HL-60 (cell line): ENCODE results near the gene PSMB11.

Source experiments
- DNase-seq, 2 experiments: peaks; one replicate each; pipeline ENCODE4 v3.0.0-alpha.2; 2010 to 2020; ENCODE audit warnings: low read depth in 1 of 2, low spot score in 1 of 2
- H3K27ac ChIP-seq: fragments of 250-450 bp; sonication (Bioruptor Pico); replicated peaks from 2 replicates; pipeline ENCODE4 v1.5.1; 2020; ENCODE audit warnings: mild to moderate bottlenecking, moderate library complexity
- H3K27me3 ChIP-seq: fragments of 250-450 bp; sonication (Bioruptor Pico); 2 replicates; pipeline ENCODE4 v1.5.1; 2021; ENCODE audit warnings: mild to moderate bottlenecking, moderate library complexity; ENCODE audit not compliant: insufficient read depth, poor library complexity, severe bottlenecking
- H3K4me3 ChIP-seq: replicated peaks from 2 replicates; pipeline ENCODE4 v1.5.1; 2011; ENCODE audit warnings: mild to moderate bottlenecking, control low read depth, low read length; ENCODE audit not compliant: insufficient read depth
- CTCF ChIP-seq: IDR thresholded peaks from one replicate; pipeline ENCODE4 v1.5.1; 2011; ENCODE audit warnings: low read length, control low read depth, inconsistent platforms; ENCODE audit not compliant: insufficient read depth
- GABPA ChIP-seq: IDR thresholded peaks from 2 replicates; pipeline ENCODE4 v1.6.1; 2012; ENCODE audit warnings: low read depth
- POLR2AphosphoS5 ChIP-seq: IDR thresholded peaks from 2 replicates; pipeline ENCODE4 v1.6.1; 2012; ENCODE audit warnings: low read depth
- SPI1 ChIP-seq: IDR thresholded peaks from 2 replicates; pipeline ENCODE4 v1.6.1; 2012; ENCODE audit warnings: low read depth, mild to moderate bottlenecking, borderline replicate concordance
- TF ChIP-seq, protein P1 (sequence below): IDR thresholded peaks from 2 replicates; pipeline ENCODE4 v1.6.1; 2012; ENCODE audit warnings: low read depth; ENCODE audit not compliant: insufficient replicate concordance

PSMB11 gene

DNA sequence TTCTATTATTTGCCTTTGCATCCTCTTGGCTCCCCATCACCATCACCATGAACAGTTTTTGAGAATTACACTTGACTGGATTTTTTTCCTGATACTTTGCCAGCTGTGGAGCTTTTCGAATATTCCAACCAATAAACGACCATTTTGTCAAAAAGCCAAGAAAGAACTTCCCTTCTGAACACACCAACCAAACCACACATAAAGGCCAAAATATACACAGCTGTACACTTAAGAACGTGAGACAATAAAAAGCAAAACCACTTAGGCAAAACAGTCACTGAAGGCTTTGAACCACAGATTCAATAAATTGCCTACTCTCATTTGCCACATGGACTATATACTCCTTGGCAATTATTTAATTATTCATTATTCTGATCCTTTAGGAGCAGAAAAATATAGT, 33.2 kb upstream of the PSMB11 start:
- Histone ChIP-seq H3K27me3 (no peaks in the 10 kb centered on the region), H3K4me3 (no peak overlapping the region), H3K27ac (peak overlapping the region; percentile 95)
- DNase-seq, result peak in 1 of 2 experiments; percentile 24
- no peak for TF ChIP-seq CTCF
- TF ChIP-seq, protein P1, sequence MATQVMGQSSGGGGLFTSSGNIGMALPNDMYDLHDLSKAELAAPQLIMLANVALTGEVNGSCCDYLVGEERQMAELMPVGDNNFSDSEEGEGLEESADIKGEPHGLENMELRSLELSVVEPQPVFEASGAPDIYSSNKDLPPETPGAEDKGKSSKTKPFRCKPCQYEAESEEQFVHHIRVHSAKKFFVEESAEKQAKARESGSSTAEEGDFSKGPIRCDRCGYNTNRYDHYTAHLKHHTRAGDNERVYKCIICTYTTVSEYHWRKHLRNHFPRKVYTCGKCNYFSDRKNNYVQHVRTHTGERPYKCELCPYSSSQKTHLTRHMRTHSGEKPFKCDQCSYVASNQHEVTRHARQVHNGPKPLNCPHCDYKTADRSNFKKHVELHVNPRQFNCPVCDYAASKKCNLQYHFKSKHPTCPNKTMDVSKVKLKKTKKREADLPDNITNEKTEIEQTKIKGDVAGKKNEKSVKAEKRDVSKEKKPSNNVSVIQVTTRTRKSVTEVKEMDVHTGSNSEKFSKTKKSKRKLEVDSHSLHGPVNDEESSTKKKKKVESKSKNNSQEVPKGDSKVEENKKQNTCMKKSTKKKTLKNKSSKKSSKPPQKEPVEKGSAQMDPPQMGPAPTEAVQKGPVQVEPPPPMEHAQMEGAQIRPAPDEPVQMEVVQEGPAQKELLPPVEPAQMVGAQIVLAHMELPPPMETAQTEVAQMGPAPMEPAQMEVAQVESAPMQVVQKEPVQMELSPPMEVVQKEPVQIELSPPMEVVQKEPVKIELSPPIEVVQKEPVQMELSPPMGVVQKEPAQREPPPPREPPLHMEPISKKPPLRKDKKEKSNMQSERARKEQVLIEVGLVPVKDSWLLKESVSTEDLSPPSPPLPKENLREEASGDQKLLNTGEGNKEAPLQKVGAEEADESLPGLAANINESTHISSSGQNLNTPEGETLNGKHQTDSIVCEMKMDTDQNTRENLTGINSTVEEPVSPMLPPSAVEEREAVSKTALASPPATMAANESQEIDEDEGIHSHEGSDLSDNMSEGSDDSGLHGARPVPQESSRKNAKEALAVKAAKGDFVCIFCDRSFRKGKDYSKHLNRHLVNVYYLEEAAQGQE, result no peak
- TF ChIP-seq SPI1, result peak; percentile 33; the same call in 1 of the 2 replicates
- TF ChIP-seq POLR2AphosphoS5, result no peak
- no peak for TF ChIP-seq GABPA

DNA sequence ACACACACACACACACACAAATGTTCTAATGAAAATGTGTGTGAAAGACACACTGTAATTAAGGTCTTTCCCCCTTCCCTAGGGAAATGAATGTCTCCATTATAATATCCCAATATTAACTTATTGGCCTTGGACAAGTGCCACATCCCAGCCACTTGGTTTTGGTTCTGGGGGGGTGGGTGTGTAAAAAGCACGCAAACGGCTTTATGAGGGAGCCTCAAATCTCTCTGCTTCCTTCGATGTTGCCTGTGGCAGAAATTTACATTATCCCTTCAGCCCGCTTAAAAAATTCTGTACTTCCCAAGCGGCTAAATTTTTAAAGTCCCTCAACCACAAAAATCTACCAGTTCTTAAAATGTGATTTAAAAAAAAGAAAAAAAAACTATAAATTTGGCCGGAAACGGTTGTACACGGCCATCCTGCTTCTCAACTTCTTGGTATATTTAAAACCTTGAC, 32.5 kb upstream of the PSMB11 start:
- no peaks in the 10 kb centered on the region for H3K27me3 ChIP-seq
- H3K27ac ChIP-seq, result peak overlapping the region; percentile 95
- peak in 1 of 2 experiments; percentile 28 for DNase-seq
- TF ChIP-seq, protein P1, result no peak
- TF ChIP-seq GABPA (no peak), POLR2AphosphoS5 (no peak), CTCF (no peak), SPI1 (no peak)
- H3K4me3 ChIP-seq, result peak overlapping the region; percentile 34

DNA sequence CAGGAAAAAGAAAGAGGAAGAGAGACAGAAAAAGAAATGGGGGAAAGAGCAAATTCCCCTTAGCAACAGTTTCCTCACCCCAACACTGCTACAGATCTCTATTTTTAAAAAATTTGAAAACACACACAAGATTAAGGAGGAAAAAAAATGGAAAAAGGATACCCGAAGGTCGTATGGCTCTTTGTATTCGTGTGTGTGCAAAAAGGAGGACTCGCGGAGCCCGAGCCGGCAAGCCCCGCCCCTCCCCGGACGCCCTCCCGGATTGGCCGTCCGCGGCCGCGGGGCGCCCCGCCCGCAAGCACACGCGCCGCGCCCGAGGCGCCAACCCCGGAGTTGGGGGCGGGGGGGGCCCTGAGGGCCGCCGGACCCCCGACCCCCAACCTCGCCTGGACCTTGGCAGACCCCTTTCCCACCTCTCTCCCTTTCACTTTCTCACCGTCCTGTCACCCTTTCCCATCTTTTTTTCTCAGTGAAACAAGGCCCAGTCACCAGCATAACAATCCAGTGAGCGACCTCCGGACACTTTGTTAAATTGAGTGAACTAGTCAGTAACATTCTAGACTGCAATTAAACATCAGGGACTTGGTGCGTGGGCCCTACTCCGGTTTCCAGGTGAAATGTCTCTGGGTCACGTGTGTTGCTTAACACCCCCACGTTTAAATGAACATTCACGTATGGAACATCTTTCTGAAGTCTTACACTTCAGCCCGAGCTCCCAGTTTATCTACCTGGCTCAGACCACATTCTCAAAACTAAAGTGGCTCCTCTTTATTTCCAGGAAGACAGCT, 31.9 kb upstream of the PSMB11 start, which contains the start of gene C14orf93:
TSS of gene C14orf93 (minus strand) at position 205 of the 788 bp plus-strand sequence. CDS start 11,120 bp downstream, outside the sequence.
- Histone ChIP-seq H3K4me3 (peak within 1 kb of the TSS; percentile 42), H3K27me3 (no peaks in the 10 kb centered on the region), H3K27ac (peak within 1 kb of the TSS; percentile 95)
- TF ChIP-seq GABPA, result no peak
- peak; percentile 71 for TF ChIP-seq SPI1
- TF ChIP-seq, protein P1, result peak; percentile 39
- TF ChIP-seq POLR2AphosphoS5, result 0 out of 2 replicates have a peak, but pooled peaks have one; percentile 37
- no peak for TF ChIP-seq CTCF
- peak; percentile 47 to 81 for DNase-seq
